Glomerular visceral epithelial cell (primary cell): ENCODE measurements around the gene APEX1.

Experiments
- DNase-seq: peaks from one replicate; pipeline ENCODE4 v3.0.0-alpha.2; 2016; ENCODE audit errors: extremely low spot score

The APEX1 gene

DNA sequence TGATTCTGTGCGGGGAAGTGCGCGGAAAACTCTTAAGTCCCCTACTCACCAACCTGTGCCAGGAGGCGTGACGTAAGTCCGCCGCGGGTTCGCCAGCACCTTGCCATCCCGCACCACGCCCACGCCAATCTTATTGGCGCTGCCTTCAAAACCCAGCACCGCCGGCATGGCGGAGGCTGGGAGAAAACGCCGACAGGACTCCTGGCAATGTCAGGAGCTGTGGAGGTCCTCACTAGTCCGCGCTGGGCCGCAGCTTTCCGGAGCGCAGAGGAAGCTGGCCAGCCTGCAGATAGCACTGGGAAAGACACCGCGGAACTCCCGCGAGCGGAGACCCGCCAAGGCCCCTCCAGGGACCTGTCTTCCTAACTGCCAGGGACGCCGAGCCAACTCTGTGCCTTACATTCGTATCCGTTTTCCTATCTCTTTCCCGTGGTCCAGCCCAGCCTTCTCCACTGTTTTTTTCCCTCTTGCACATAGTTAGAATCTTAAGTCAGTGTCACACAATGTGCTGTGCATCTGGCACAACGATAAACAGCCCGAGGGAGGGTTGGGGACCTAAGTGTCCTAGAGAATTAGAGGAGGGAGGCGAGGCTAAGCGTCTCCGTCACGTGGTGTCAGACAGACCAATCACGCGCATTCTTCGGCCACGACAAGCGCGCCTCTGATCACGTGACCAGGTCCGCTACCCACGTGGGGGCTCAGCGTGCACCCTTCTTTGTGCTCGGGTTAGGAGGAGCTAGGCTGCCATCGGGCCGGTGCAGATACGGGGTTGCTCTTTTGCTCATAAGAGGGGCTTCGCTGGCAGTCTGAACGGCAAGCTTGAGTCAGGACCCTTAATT lies at the start of gene APEX1, which contains the start of gene OSGEP:
APEX1 (plus strand) TSS at position 711 of the 839 bp plus-strand sequence. CDS start 420 bp downstream, outside the sequence.
OSGEP (minus strand) TSS at position 297 of the 839 bp plus-strand sequence; CDS start at position 168, 129 bp downstream.
- peak; percentile 99 for DNase-seq

DNA sequence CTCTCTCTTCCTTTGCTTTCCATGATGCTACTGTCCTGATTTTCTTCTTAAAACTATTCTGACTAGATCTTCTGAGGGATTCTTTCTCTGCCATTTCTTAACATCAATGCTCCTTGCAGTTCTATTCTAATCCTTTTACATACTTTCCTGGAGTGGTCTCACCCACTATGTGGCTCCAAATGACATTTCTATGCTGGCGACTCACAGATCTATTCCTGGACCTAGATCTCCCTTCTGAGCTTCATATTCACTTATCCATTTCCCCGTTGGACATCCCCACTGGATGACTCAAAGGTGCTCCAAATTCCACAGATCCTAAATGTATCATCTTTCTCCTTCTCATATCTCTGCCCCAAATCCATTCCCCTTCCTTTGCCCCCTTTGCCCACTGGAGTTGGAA lies 45.8 kb upstream of the APEX1 start:
- peak; percentile 37 for DNase-seq

DNA sequence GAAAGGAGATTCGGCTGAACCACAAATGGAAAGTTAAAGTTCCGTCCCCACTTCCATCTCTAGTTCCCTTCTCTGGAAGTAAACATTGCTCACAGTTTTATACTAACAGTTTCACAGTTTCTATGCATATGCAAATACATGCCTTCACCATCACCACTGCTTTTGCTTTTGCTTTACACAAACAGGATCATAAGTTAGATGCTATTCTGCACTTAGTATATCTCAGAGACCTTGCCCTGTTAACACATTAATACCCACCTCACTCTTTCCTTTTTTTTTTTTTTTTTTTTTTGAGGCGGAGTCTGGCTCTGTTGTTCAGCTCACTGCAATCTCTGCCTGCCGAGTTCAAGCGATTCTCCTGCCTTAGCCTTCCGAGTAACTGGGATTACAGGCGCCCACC lies 42.6 kb upstream of the APEX1 start:
- no peak for DNase-seq

DNA sequence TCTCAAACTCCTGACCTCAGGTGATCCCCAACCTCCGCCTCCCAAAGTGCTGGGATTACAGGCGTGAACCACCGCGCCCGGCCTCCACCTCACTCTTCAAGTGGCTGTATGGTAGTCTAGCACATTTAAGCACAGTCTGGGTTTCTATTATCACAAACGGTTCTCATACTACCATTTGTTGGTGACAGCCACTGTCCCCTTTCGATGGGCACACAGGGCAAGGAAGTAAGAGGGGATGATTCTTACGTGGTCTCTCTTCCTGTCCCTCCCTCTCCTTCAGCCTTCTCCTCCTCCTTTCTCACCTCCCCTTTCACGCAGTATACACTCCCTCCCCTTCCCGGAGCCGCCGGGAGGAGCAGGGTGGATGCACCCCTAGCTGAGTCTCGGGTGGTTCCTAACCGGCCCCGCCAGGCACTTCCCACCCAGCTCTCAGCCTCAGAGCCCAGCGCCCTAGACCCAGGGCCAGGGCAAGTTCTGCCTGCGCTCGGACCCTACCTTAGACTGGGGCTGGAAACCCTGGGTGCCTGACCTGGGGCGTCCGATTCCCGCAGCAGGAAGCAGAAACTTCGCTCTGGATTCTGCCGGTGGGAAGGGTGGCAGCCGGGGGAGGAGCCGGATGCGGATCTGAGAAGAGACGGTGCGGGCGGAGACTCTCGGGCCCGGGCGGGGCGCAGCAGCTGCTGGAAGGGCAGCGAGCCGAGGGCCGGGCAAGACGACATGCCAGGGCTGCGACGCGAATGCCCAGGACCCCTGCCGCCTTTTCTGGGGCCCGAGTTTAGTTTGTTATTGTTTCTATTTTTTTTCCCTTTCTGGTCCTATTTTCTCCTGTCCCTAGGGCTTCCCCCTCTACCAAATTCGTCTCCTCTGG lies 41.9 kb upstream of the APEX1 start, which contains the start of gene TEP1:
TEP1 (minus strand) TSS at position 626 of the 868 bp plus-strand sequence. CDS start 5,062 bp downstream, outside the sequence.
- DNase-seq = peak; percentile 87

DNA sequence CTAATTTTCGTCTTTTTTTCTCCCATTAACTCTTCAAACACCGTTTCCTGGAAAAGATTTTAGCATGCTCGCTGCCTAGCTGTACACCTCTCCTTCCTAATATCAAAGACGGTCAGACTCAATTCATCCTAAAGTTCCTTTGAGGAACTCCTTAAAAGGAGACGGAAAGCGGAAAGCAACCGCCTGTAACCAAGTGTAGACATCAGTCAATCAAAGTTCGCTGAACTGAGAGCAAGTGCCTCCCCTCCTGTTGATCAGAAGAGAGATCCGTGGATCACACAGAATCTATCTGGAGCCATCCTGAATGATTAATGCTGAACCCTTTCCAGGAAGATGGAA lies 41.3 kb upstream of the APEX1 start:
- DNase-seq = peak; percentile 31

DNA sequence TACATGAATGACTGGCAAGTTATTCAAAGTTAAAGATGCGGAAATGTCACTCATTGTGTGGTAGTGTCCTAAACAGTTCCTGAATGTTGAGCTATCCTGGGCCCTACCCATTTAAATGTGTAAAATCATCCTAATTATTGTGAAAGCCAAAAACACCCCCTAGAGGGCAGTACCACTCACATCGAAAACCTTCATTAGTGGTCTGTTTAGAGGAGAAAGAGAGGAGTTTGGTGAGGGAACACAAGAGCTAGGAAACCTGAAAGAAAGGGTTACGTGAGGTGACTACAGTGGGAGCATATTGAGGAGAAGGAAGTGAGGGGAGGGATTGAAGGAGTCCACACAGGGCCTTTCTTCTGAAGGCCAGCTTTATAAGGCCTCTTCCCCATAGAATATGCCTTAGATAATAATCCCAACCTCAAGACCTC lies 39.2 kb upstream of the APEX1 start:
- DNase-seq = peak; percentile 57

DNA sequence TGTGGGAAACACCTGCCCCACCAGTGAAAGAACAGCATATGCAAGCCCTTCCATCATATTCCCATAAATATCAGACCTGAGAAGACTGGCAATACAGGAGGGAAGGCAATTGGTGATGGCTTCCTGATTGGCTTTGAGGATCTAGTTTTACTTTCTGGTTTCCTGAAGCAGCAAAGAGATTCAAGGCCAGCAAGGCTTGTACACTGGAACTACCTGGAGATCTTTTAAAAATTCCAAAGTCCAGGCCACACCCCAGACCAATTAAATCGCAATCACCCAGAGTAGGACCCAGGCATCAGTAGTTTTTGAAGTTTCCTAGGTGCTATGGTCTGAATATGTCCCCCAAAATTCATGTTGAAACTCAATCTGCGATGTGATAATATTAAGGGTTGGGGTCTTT lies 38.8 kb upstream of the APEX1 start:
- DNase-seq = no peak

DNA sequence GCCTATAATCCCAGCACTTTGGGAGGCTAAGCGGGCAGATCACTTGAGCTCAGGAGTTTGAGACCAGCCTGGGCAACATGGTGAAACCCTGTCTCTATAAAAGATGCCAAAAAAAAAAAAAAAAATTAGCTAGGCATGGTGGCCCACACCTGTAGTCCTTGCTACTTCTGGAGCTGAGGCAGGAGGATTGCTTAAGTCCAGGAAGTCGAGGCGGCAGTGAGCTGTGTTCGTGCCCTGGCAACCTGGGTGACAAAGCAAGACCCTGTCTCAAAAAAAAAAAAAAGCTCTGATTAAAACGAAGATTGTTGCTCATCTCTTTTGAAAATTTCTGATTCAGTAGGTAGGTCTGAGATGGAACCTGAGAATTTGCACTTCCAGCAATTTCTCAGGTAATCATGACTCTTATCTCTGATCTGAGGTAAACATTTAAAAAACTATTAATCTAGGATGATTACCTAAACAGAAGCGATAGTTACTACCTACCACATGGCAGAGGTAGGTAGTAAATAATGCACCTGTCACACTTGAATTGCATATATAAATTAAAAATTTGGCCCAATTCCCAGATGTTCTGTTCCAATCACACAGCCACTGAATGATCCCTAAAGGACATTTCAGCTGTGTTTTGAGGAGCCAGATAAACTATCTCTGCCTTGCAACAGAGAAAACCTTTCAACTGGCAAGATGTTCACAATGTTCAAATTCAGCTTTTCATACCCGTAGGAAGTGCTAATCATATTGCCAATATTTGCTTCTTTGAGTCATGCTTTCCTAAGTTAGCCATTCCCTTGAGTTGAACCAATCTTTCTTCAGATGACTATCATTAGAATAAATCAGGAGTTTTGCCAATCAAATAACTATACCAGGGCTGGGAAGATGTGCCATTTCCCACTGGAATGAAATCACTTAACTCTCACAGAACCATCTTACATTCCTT lies 37.5 kb upstream of the APEX1 start:
- DNase-seq = no peak

DNA sequence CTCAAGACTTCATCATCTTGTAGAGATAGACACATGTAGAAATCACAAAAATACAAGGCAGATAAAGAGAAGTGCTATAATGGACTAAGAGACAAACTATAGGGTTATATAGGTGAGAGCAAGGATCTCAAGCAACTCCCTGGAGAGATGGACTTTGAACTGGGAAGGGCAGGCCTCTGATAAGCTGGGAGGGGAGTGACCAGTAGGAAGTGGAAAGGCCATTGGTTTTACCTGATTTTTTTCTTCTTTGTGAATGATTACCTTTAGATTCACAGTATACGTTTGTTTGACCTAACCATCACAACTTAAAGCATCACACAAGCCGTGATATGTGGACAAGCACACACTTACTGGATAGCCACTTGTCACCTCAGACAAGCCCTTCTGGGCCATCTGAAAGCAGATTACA lies 36.5 kb upstream of the APEX1 start:
- DNase-seq = no peak

DNA sequence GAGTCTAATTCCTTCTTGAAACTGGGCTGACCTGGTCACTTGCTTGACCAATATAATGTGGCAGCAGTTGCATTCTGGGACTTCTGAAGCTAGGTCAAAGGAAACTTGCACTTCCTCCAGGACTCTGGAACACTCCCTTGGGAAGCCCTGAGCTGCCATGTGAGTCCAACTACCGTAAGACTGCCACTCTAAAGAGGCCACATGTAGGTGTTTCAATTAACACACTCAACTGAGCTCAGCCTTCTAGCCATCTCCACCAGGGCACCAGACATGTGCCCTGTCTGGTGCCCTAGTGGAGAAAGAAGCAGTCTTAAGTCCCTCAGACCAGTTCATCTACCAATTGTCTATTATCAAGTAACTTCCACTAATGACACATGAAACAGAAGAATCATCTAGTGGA lies 35.6 kb upstream of the APEX1 start:
- no peak for DNase-seq

DNA sequence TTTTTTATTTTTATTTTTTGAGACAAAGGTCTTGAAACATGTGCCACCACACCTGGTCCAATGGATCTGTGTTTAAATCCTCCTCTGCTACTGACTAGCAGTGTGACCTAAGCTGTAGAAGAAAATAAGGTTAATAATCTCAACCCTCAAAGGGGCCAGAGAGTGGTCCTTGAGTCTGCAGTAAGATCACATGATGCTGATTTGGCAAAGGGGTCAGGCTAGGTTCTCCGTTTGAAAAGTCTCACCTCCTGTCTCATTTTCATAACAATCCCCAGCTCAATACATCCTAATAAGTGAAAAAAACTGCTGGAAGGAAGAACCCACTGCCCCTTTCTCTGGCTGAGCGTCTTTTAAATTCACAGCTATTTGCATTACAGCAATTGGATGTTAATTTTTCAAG lies 33.8 kb upstream of the APEX1 start:
- no peak for DNase-seq

DNA sequence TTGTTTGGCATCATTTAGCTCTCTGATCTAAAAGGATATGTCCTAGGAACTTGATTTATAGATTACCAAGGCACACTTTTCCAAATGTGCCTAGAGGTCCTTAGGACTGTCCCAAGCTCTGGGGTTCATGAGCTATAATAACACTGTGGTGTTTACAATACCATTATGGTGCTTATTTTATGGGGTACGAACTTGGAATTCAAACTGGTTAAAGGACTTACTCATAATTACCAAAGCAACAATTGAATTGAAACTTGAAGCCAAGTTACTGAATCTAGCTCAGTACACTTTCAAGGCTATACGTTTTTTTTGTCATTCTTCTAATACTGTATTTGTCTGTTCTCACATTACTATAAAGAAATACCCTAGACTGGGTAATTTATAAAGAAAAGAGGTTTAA lies 32.1 kb upstream of the APEX1 start:
- DNase-seq = no peak

DNA sequence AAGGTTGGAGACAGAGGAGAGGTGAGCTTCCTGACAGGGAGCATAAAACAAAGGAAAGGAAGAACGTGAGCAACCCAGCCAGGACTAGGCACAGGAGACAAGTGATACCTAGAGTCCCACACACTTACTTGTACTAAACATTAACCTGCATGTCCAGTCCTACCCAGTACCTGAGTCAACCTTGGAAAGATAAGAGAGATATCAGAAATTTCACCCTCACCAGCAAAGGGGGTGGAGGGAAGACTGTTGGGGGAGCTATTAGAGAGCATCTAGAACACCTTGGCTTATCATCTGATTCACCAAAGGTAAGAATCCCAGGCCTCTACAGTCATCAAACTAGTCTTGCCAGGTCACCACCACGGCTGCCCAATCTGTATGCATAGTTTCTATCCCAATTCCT lies 30.2 kb upstream of the APEX1 start:
- DNase-seq = no peak

DNA sequence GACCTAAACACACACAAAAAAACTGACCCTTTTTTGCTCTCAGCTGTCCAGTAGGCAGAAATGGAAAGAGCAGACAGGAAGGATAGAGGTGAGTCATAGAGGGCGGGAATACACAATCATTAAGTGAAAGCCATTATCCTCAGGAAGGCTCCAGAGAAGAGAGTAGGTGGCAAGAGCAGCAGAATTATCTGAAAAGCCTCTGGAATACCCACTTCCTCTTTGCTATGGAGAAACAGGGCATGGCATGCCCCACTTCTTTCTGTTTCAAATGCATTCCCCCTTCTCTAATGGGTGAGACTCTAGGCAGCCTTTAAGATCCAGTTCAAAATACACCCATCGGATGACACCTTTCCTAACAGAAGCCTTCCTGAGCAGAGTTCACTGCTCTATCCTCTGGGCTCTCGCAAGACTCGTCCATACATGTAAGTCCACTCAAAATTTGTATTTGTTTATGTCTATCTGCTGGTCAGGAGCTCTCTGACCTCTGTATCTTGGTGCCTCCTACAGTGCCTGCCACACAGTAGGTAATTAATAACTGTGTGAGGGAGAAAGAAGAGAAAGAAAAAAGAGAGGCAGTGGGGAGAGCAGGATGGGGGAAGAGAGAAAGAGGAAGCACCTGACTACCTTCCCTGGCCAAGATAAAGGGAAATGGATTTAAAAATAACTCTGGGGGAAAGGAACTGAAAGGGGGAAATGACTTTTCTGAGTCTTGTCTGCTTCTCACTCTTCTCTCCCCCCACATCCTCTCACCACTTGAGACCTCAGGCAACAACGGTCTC lies 27.6 kb upstream of the APEX1 start:
- DNase-seq = peak; percentile 58

DNA sequence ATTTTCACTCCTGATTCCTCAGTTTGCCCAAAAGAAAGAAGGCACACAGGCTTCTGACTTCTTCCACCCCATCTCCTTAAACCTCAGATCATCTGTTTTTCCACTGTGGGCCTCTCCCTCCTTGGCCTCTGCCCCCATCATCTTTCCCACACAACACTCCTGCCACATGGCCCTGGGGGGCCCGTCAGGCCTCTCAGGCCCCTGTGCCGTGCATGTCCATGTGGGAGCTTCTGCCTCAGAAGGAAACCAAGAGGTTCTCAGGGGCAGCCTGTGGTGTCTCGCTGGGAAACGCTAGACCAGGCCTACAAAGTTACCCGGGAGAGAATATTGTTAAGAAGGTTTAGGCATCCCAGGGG lies 27.0 kb upstream of the APEX1 start:
- no peak for DNase-seq

DNA sequence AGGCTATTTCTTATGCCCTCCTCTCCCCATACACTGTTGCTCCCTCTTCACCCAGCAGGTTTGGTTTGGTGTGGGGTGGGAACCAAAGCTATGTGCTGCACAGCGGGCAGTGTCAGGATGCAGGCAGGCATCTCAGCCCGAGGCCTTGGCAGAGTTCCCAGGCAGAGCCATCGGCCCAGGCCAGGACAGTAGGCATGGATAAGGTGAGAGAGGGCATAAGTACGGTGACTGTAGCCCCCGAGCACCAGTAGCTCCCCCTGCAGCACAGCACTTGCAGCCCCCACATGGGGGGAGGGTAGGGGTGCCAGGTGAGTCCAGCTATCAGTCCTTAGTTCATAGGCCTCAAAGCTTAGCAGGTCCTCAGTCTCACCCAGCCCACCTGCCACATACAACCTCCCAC lies 26.2 kb upstream of the APEX1 start:
- no peak for DNase-seq

DNA sequence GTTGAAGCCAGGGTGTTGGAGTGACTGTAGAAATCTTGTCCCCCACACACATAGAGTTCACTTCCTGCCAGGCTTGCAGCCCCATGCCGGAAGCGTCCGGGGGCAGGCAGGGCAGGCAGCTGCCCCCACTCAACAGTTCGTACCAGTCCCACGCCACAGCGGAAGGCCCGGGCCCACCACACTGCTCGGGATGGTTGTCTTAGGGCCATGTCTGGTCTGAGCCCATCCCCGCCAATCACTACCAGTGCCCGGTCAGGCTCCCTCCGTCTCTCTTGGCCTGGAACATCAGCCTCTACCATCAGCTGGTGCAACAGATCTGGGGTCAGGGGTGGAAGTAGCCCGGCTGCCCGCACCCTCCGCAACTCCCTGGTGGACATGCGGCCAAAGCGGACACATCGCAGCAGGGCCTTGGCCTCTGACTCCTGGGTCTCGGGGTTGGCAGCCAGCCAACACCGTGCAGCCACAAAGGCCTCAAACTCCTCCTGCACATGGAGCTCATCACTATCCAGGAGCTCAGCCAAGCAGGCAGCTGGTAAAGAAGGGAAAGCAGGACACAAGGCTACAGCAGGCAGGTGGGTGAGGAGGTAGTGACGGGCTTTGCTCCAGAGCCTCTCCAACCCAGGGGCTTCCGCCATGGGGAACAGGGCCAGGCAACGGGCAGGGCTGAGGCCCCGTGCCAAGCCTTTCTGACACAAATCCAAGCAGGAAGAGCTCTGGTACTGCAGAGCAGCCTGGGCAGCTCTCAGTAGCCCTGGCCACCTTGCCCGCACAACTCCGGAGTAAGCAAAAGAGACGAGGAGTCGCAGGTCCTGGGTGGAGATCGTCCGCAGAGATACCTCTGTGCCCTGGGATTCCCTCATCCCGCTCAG lies 25.0 kb upstream of the APEX1 start:
- no peak for DNase-seq

DNA sequence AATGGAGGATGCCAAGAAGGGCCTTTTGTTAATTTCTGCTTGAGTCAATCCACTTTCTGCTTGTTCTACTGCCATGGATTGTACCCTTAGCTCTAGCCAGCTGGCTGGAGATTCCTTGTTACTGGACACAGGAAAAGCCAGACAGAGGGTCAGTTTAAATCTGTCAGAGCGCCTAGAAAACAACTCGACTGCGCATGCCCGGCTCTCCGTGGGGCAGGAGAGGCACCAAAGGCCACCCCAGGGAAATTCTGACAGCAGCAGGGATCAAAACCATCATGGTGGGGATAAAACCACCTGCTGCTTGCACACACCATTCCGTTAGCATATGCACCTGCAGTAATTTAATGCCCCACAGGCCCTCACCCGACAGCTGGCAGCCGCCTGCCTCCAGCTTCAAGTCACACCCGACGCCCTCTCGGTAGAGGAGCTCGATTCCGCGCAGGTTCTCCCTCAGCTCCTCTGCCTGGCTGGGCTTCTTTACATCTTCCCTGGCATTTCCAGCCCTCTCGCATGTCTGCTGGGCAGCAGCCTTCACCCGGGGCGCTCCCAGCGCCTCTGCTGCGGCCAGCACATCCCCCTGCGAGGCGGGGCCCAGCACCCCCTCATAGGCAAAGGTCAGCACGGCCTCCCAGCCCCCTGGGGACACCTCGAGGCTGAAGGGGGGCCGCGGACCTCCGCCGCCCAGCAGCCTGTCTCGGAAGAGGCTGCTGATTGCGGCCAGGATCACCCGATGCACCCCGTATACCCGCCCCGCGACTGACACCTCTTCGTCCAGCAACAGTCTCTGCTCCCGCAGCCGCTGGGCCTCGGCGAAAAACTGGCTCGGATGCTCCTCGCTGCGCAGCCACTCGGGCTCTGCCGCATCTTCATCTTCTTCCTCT lies 20.1 kb upstream of the APEX1 start:
- no peak for DNase-seq
